Measurements from ENCODE around the gene TNS3. TPM values are rescaled to one million over a fixed set of nuclear protein-coding genes. Genes with fewer than 3 reads are reported as not detected.

The TNS3 gene
- total and polyA plus RNA-seq, 2 donors (not counting 1 experiment from before 2014, with no cell fraction given), result 11.4 to 77.5 TPM

DNA sequence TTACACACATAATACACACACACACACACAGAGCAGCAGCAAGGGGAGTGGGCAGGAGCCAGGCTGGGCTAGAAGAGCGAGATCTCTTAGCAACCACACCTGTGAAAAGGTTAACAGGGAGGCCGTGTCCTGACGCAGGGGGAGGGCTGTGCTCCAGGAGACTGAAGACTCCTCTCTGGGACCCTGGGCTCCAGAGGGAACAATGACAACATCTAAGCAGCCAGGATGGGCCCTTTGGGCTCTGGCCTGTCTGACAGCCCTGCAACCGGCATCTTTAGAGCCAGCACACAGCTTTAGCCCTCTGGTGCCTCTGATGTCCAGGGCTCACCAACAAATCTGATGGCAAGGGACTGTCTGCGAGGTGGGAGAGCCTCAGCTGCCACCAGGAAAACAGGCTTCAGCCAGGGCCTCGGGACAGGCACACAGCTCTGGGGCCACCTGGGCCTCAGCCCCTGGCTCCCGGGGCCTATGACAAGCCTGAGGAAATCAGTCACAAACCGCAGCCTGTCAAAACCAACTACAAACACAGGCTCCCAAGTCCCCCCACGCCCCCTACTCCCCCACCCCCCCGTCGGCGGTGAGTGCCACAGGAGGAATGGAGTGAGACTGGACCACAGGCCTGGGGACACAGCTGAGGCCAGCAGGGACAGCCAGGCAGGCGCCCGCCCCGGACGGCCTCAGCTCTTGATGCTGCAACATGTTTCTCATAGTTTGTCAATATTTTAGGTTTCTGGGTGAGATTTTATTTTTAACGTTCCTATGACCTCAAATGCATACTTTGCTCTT lies 102.8 kb downstream of the TNS3 start:
- Histone ChIP-seq H3K9me3 (ENCODE audit: control extremely low read depth in 1 of 3, control insufficient read depth in 2 of 3, insufficient read depth in 1 of 3, low read length in 2 of 3) (no peaks in the 10 kb centered on the region), H3K79me2 (ENCODE audit: control insufficient read depth, insufficient read depth, low read length) (peaks cover 47% of the 10 kb centered on the region), H3K27ac (ENCODE audit: low read length in 2 of 2) (no peak overlapping the region), H2AFZ (ENCODE audit: insufficient read depth, low read depth, low read length, poor library complexity, severe bottlenecking) (no peak overlapping the region), H3K4me2 (replicated peaks; ENCODE audit: low read depth, low read length, poor library complexity, severe bottlenecking) (peak overlapping the region; percentile 61), H3K4me3 (ENCODE audit: control extremely low read depth in 1 of 5, extremely low read depth in 1 of 5, insufficient read depth in 1 of 5, low read depth in 2 of 5, low read length in 4 of 5) (no peak overlapping the region), H3K36me3 (replicated peaks in 1 of 2; ENCODE audit: control extremely low read depth in 1 of 2, control insufficient read depth in 1 of 2, extremely low read depth in 1 of 2, insufficient read depth in 2 of 2, low read length in 1 of 2) (no peaks in the 10 kb centered on the region), H3K4me1 (ENCODE audit: control insufficient read depth in 2 of 2, insufficient read depth in 2 of 2, low read length in 2 of 2) (peaks cover 53 to 57% of the 10 kb centered on the region in 2 donors), H3K9ac (ENCODE audit: low read length) (no peak overlapping the region), H4K20me1 (ENCODE audit: control insufficient read depth, insufficient read depth, low read length, poor library complexity, severe bottlenecking) (peaks cover 22% of the 10 kb centered on the region), H3K27me3 (replicated peaks in 1 of 4; ENCODE audit: control extremely low read depth in 1 of 4, control insufficient read depth in 3 of 4, insufficient read depth in 4 of 4, low read length in 3 of 4) (no peaks in the 10 kb centered on the region)
- H3K9me3 Mint-ChIP-seq (ENCODE audit: insufficient read depth), result no peaks in the 10 kb centered on the region
- ChIA-PET POLR2A (no interaction called here), CTCF (interaction anchor here (0.8 kb wide), 1 partner anchor 286 kb away, joined by 3 read pairs; no protein-coding TSS in a partner anchor)
- no peaks in the 10 kb centered on the region for H3K27me3 Mint-ChIP-seq
- WGBS (ENCODE audit: insufficient coverage), result 80% methylated on average over 6 of the region's 17 CpGs
- H3K4me1 Mint-ChIP-seq, result peaks cover 66% of the 10 kb centered on the region
- no peak for ATAC-seq (ENCODE audit: low read depth)
- TF ChIP-seq, protein P1, sequence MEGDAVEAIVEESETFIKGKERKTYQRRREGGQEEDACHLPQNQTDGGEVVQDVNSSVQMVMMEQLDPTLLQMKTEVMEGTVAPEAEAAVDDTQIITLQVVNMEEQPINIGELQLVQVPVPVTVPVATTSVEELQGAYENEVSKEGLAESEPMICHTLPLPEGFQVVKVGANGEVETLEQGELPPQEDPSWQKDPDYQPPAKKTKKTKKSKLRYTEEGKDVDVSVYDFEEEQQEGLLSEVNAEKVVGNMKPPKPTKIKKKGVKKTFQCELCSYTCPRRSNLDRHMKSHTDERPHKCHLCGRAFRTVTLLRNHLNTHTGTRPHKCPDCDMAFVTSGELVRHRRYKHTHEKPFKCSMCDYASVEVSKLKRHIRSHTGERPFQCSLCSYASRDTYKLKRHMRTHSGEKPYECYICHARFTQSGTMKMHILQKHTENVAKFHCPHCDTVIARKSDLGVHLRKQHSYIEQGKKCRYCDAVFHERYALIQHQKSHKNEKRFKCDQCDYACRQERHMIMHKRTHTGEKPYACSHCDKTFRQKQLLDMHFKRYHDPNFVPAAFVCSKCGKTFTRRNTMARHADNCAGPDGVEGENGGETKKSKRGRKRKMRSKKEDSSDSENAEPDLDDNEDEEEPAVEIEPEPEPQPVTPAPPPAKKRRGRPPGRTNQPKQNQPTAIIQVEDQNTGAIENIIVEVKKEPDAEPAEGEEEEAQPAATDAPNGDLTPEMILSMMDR (IDR thresholded peaks at IDR 0.05), result no peak
- no peak for TF ChIP-seq EZH2 (IDR thresholded peaks at IDR 0.05; ENCODE audit: borderline replicate concordance, insufficient read depth, low read depth, low read length, poor library complexity, severe bottlenecking)
- H3K27ac Mint-ChIP-seq, result peak overlapping the region; percentile 54
- peak overlapping the region; percentile 49 for H3K4me3 Mint-ChIP-seq
- DNase-seq, result no peak
- intact Hi-C loops (cut with micrococcal nuclease), result no loop called here

- POLR2A ChIA-PET, result no interaction called here
Observed at GRCh38 chr7:47478017-47478344, 103.9 kb downstream of the TNS3 start.

More at GRCh38 chr7:47478017-47478344, 103.9 kb downstream of the TNS3 start:
- 91% methylated on average over 5 of the region's 6 CpGs for WGBS (ENCODE audit: insufficient coverage)
- Histone ChIP-seq H3K4me1 (ENCODE audit: control insufficient read depth in 2 of 2, insufficient read depth in 2 of 2, low read length in 2 of 2) (peaks cover 56 to 66% of the 10 kb centered on the region in 2 donors), H3K9ac (ENCODE audit: low read length) (no peak overlapping the region), H3K4me3 (ENCODE audit: control extremely low read depth in 1 of 5, extremely low read depth in 1 of 5, insufficient read depth in 1 of 5, low read depth in 2 of 5, low read length in 4 of 5) (no peak overlapping the region), H3K27me3 (replicated peaks in 1 of 4; ENCODE audit: control extremely low read depth in 1 of 4, control insufficient read depth in 3 of 4, insufficient read depth in 4 of 4, low read length in 3 of 4) (no peaks in the 10 kb centered on the region), H3K4me2 (replicated peaks; ENCODE audit: low read depth, low read length, poor library complexity, severe bottlenecking) (no peak overlapping the region), H2AFZ (ENCODE audit: insufficient read depth, low read depth, low read length, poor library complexity, severe bottlenecking) (no peak overlapping the region), H3K9me3 (ENCODE audit: control extremely low read depth in 1 of 3, control insufficient read depth in 2 of 3, insufficient read depth in 1 of 3, low read length in 2 of 3) (no peaks in the 10 kb centered on the region), H3K36me3 (replicated peaks in 1 of 2; ENCODE audit: control extremely low read depth in 1 of 2, control insufficient read depth in 1 of 2, extremely low read depth in 1 of 2, insufficient read depth in 2 of 2, low read length in 1 of 2) (peaks cover 0 to 6% of the 10 kb centered on the region in 2 experiments), H4K20me1 (ENCODE audit: control insufficient read depth, insufficient read depth, low read length, poor library complexity, severe bottlenecking) (peaks cover 22% of the 10 kb centered on the region), H3K79me2 (ENCODE audit: control insufficient read depth, insufficient read depth, low read length) (peaks cover 51% of the 10 kb centered on the region), H3K27ac (ENCODE audit: low read length in 2 of 2) (no peak overlapping the region)
- CTCF ChIA-PET, result interaction anchor here (1.2 to 1.6 kb wide), 2 partner anchors 9 to 211 kb away, joined by 3 read pairs; no protein-coding TSS in a partner anchor
- H3K4me3 Mint-ChIP-seq, result no peak overlapping the region
- H3K9me3 Mint-ChIP-seq (ENCODE audit: insufficient read depth), result no peaks in the 10 kb centered on the region
- no peaks in the 10 kb centered on the region for H3K27me3 Mint-ChIP-seq
- DNase-seq (no peak), ATAC-seq (ENCODE audit: low read depth) (no peak)
- no peak overlapping the region for H3K27ac Mint-ChIP-seq
- H3K4me1 Mint-ChIP-seq, result peaks cover 60% of the 10 kb centered on the region
- intact Hi-C loops (cut with micrococcal nuclease), result no loop called here
- no peak for TF ChIP-seq EZH2 (IDR thresholded peaks at IDR 0.05; ENCODE audit: borderline replicate concordance, insufficient read depth, low read depth, low read length, poor library complexity, severe bottlenecking)
- TF ChIP-seq, protein P1 (IDR thresholded peaks at IDR 0.05), result no peak

All from B cell (primary cell).